Endothelial cell of umbilical vein (primary cell): Measurements from ENCODE around the gene NOTCH2. TPM values are rescaled to one million over a fixed set of nuclear protein-coding genes. Genes with fewer than 3 reads are reported as not detected.
"Not testable (repeated sequence)": the region's sequence is repeated elsewhere in the genome, so short reads cannot be mapped to it uniquely, and the experiment has no call there.

Experiments
- BruUV-seq: library from RNA; stranded (reverse); fragments of 400-500 nt; replicated peaks from 2 replicates; lab custom pipeline; 2021; lab: Mats Ljungman, UMichigan
- CTCF ChIA-PET: fragments of 300-600, 350-600 bp; sonication (Branson Sonifier 250); formaldehyde crosslinking; loops from one replicate; lab custom pipeline; 2021; ENCODE audit warnings: antibody characterized with exemption, inconsistent platforms; lab: Charles Lee
- POLR2A ChIA-PET: fragments of 300-600, 350-600 bp; sonication (Branson Sonifier 250); formaldehyde crosslinking; loops from one replicate; lab custom pipeline; 2021; ENCODE audit warnings: antibody characterized with exemption, inconsistent platforms; lab: Charles Lee
- DNase-seq: peaks from one replicate; pipeline ENCODE4 v3.0.0-alpha.2; 2011; ENCODE audit warnings: low read depth, low spot score
- FAIRE-seq: peaks from 2 replicates; lab custom pipeline; 2011; peaks lifted over from hg19 to GRCh38; lab: Jason Lieb, UNC
- H2AFZ ChIP-seq: 2 replicates; pipeline ENCODE4 v1.6.0; 2012; ENCODE audit warnings: low read depth, low read length, control low read depth, inconsistent platforms
- H3K27ac ChIP-seq: 2 replicates; pipeline ENCODE4 v1.5.1; 2011; ENCODE audit warnings: low read depth, mild to moderate bottlenecking, control low read depth, low read length, moderate library complexity; ENCODE audit not compliant: insufficient read depth
- H3K27me3 ChIP-seq, 2 experiments: 2 replicates each; pipeline versions ENCODE4 v1.6.0 to v1.6.1; 2011; ENCODE audit warnings: low read length in 2 of 2, mixed read lengths in 1 of 2; ENCODE audit not compliant: control insufficient read depth in 2 of 2, insufficient read depth in 2 of 2
- H3K36me3 ChIP-seq, 2 experiments: 2 replicates in 1 of 2; 3 replicates in 1 of 2; pipeline ENCODE4 v1.5.1; 2011; ENCODE audit warnings: low read length in 2 of 2, mild to moderate bottlenecking in 1 of 2, moderate library complexity in 1 of 2; ENCODE audit not compliant: control insufficient read depth in 2 of 2, insufficient read depth in 2 of 2; ENCODE audit errors: extremely low read depth in 1 of 2
- H3K4me1 ChIP-seq: 3 replicates; pipeline ENCODE4 v1.5.1; 2011; ENCODE audit warnings: mild to moderate bottlenecking, low read length; ENCODE audit not compliant: control insufficient read depth, insufficient read depth; ENCODE audit errors: extremely low read depth
- H3K4me2 ChIP-seq: 2 replicates; pipeline ENCODE4 v1.6.1; 2011; ENCODE audit warnings: low read length, control low read depth, mixed read lengths; ENCODE audit not compliant: insufficient read depth
- H3K4me3 ChIP-seq, 3 experiments: fragments of 200-600 bp in 1 of 3; sonication (generic), shearing (Covaris generic) in 1 of 3; replicated peaks in 1 of 3; 2 replicates each; pipeline ENCODE4 v1.5.1; 2011 to 2016; ENCODE audit warnings: control low read depth in 3 of 3, low read length in 3 of 3, mild to moderate bottlenecking in 2 of 3, inconsistent platforms in 1 of 3, low read depth in 1 of 3, moderate library complexity in 1 of 3; ENCODE audit not compliant: insufficient read depth in 1 of 3
- H3K79me2 ChIP-seq: 2 replicates; pipeline ENCODE4 v1.6.0; 2012; ENCODE audit warnings: low read length, inconsistent platforms; ENCODE audit not compliant: control insufficient read depth, insufficient read depth
- H3K9ac ChIP-seq: replicated peaks from 2 replicates; pipeline ENCODE3; 2011; ENCODE audit warnings: low read length, control low read depth; ENCODE audit not compliant: insufficient read depth; ENCODE audit errors: extremely low read depth
- H3K9me1 ChIP-seq: replicated peaks from 3 replicates; pipeline ENCODE4 v1.6.0; 2011; ENCODE audit warnings: mild to moderate bottlenecking, low read length; ENCODE audit not compliant: control insufficient read depth, insufficient read depth; ENCODE audit errors: extremely low read depth
- H3K9me3 ChIP-seq: replicated peaks from 2 replicates; pipeline ENCODE4 v1.5.1; 2012; ENCODE audit warnings: low read length, inconsistent platforms; ENCODE audit not compliant: control insufficient read depth, insufficient read depth
- H4K20me1 ChIP-seq: replicated peaks from 2 replicates; pipeline ENCODE3; 2011; ENCODE audit warnings: mild to moderate bottlenecking, low read length; ENCODE audit not compliant: control insufficient read depth, insufficient read depth; ENCODE audit errors: extremely low read depth
- dilution Hi-C: fragments of 300-500 bp; cut with MboI; formaldehyde crosslinking; loops from one replicate; pipeline ENCODE4 v1.15.0; 2019; ENCODE audit warnings: low sequenced_read_pairs; ENCODE audit not compliant: extremely low pct_ligation_motif_present
- intact Hi-C: fragments of 100-400 bp; cut with micrococcal nuclease; formaldehyde crosslinking; loops from one replicate; pipeline ENCODE4 v1.10.0; 2022
- polyA plus RNA-seq, 4 experiments: library from polyadenylated mRNA; depleted of rRNA in 3 of 4; stranded (reverse) in 3 of 4; unstranded in 1 of 4; fragments of >200 nt; gene quantifications; 2 replicates each; pipeline versions ENCODE4 v1.2.1 to v1.2.3, GENCODE V29; 2011 to 2012; ENCODE audit warnings: missing spikeins in 1 of 4
- total RNA-seq: library from RNA; stranded (reverse); gene quantifications from 2 replicates; pipeline ENCODE4 v1.2.3, GENCODE V29; 2021

Gene NOTCH2
- total and polyA plus RNA-seq, 2 donors (not counting 3 experiments of a cell fraction or from before 2014, with no cell fraction given), result 14.3 to 49.1 TPM

DNA sequence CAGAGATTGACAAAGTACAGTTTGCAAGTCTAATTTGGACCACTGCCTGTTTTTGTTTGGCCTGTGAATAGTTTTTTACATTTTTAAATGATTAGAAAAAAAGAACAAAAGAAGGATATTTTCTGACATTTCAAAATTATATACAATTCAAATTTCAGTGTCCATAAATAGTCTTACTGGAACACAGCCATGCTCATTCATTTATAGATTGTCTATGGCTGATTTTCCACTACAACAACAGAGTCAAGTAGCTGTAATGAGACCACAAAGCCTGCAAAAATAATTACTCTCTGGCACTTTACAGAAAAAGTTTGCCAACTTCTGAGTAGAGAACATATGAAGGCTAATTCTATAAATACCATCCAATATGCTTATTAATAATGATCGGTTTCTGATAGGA is 61.1 kb downstream of the NOTCH2 start:
- DNase-seq, H3K36me3 ChIP-seq, H3K27ac ChIP-seq, dilution Hi-C loops, H3K27me3 ChIP-seq, H4K20me1 ChIP-seq, H3K9me3 ChIP-seq, H2AFZ ChIP-seq, intact Hi-C loops, H3K9ac ChIP-seq, BruUV-seq, H3K9me1 ChIP-seq, POLR2A ChIA-PET, CTCF ChIA-PET, FAIRE-seq, H3K4me1 ChIP-seq, H3K79me2 ChIP-seq, H3K4me2 ChIP-seq, H3K4me3 ChIP-seq: not testable (repeated sequence)

DNA sequence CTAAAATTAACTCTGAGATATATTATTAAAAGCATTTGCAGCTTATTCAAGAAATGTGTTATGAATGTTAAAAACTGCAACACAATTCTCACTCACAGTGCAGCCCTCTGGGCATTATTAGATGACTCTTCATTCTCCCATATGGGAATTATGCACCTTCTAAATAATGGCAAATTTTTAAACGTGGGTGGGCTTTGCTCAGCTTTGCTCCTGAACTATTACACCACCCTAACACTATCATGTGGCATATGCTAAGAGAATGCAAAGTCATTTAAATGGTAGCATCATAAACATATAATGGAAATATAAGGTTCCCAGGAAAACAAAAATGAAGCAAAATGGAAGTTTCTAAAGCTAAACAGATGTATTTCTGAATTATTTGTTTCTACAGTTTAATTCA is 61.6 kb downstream of the NOTCH2 start:
- H2AFZ ChIP-seq, H3K4me1 ChIP-seq, DNase-seq, dilution Hi-C loops, POLR2A ChIA-PET, H3K4me3 ChIP-seq, H3K9ac ChIP-seq, FAIRE-seq, H3K79me2 ChIP-seq, H3K9me3 ChIP-seq, intact Hi-C loops, H3K27ac ChIP-seq, CTCF ChIA-PET, H3K9me1 ChIP-seq, H3K27me3 ChIP-seq, H3K36me3 ChIP-seq, H3K4me2 ChIP-seq, BruUV-seq, H4K20me1 ChIP-seq: not testable (repeated sequence)

DNA sequence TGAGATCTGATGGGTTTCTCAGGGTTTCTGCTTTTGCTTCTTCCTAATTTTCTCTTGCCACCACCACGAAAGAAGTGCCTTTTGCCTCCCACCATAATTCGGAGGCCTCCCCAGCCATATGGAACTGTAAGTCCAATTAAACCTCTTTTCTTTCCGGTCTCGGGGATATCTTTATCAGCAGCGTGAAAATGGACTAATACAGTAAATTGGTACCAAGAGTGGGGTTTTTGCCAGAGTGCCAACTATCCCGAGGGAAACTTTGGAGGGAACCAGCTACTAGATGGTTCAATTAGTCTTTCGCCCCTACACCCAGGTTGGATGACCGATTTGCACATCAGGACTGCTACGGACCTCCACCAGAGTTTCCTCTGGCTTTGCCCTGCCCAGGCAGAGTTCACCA is 68.4 kb downstream of the NOTCH2 start:
- CTCF ChIA-PET, H3K4me2 ChIP-seq, FAIRE-seq, H3K9ac ChIP-seq, H3K36me3 ChIP-seq, DNase-seq, H3K27me3 ChIP-seq, intact Hi-C loops, BruUV-seq, H3K9me1 ChIP-seq, H4K20me1 ChIP-seq, dilution Hi-C loops, H3K4me1 ChIP-seq, H3K9me3 ChIP-seq, POLR2A ChIA-PET, H3K27ac ChIP-seq, H2AFZ ChIP-seq, H3K4me3 ChIP-seq, H3K79me2 ChIP-seq: not testable (repeated sequence)

DNA sequence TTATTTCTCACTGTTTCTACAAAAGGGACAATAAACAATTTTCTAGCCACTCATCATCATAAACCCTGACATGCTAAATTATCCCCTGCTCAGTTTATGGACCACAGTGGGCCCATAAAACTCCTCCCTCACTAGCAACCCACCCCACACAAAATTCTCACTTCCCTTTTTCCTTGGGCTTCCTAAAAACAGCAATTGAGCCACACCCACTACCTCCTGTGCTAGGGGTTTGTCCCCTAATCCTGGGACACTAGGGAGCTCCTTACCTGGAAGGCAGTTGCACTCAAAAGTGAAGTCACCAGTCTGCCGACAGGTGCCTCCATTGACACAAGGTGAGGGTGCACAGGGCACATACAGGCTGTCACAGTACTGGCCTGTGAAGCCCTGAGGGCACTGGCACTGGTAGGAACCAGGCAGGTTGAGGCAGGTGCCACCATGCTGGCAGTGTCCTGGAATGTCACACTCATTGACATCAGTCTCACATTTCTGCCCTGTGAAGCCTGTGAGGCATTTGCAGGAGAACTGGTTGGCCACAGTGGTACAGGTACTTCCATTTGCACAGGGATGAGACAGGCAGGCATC is 72.6 kb downstream of the NOTCH2 start:
- H3K4me1 ChIP-seq, dilution Hi-C loops, H3K9ac ChIP-seq, H3K9me3 ChIP-seq, H3K79me2 ChIP-seq, H3K27ac ChIP-seq, intact Hi-C loops, H3K4me3 ChIP-seq, H3K4me2 ChIP-seq, H2AFZ ChIP-seq, H3K36me3 ChIP-seq, FAIRE-seq, POLR2A ChIA-PET, BruUV-seq, H3K27me3 ChIP-seq, H3K9me1 ChIP-seq, CTCF ChIA-PET, H4K20me1 ChIP-seq, DNase-seq: not testable (repeated sequence)
